HG02678 (cell line): Measurements from ENCODE around the gene SHANK2.

Experiments
- ATAC-seq: cut with Tn5 transposase; IDR thresholded peaks from one replicate; pipeline ENCODE4 v1.9.1; 2021; ENCODE audit warnings: mild to moderate bottlenecking, moderate library complexity; ENCODE audit not compliant: unreplicated experiment

Gene SHANK2

GRCh38 chr11:71202966-71203365 is 49.4 kb downstream of the SHANK2 start:
- no peak for ATAC-seq

GRCh38 chr11:71202598-71202944 is 49.8 kb downstream of the SHANK2 start:
- no peak for ATAC-seq
